ENCODE measurements around the gene SPEM2.

Gene SPEM2

GRCh38 chr17:7403977-7404736 lies 21.3 kb upstream of the SPEM2 start, which contains the start of gene TMEM256:
TMEM256 (minus strand) TSS chr17:7404097; CDS start chr17:7404084, 13 bp downstream.
- peak; percentile 90 for DNase-seq

- peak; percentile 60 for DNase-seq
Observed at GRCh38 chr17:7404737-7405349, 20.6 kb upstream of the SPEM2 start.

DNA sequence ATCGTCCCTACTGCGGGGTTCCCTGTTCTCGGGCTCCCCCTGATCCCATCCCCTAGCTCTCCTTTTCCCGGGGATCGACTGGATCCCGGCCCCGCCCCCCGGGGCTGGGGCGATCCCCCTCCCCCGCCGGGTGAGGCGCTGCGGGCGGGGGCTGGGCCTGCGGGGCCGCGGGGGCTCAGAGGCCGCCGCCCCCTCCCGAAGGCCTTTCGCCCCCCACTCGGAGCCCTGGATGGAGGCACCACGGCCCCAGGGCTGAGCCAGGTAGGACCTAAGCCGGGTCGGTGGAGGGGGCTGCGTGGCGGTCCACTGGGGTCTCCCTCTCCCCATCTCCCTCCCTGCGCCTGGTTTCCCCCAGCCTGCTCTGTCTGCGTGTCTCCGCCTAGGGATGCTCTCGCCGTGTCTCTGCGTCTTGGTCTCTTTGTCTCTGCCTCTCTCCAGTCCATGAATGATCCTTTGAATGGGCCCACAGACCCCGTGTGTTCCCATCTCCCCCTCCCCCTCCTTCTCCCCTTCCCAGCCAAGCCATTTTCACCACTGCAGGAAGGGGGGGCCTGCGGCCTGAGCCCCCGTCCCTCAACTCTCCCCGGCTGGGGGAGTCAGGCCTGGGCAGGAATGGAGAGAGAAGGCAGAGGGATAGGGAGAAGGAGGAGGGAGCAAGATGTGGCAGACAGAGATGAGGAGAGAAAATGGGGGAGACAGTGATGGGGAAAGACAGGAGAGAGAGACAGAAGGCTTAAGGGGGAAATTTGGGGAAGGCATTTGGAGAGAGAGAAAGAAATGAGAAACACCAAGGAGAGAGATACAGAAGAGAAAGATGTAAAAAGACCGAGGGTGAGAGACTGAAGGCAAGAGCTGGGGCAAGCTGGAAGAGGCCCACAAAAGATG lies 19.8 kb upstream of the SPEM2 start:
- no peak for DNase-seq

DNA sequence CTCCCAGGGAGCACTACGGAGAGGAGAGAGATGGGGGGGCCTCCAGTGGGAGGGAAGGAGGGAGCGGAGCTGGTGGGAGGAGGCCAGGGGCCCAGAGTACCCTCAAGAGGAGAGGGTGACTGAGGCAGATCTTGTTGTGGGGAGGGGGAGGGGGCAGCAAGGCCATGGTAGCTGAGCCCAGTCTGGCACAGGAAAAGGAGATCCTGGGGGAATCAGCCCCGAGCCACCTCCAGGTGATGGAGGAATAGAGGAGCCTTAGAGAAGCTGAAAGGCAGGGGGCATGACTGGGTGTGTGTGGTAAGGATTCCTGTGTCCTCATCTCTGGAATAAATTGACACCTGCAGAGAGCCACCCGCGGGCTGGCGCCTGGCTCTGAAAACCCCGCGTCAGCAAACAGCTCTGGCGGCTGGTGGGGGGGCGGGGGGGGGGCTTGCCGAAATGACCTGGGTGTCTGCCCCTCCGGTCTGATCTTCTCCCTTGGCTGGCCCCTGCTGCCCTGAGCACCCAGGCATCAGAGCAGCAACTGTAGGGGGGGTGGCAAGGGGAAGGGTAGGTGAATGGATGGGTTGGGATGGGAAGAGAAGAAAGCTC lies 19.1 kb upstream of the SPEM2 start:
- no peak for DNase-seq

- DNase-seq, result no peak
Observed at GRCh38 chr17:7407082-7407481, 18.3 kb upstream of the SPEM2 start.

- no peak for DNase-seq
Observed at GRCh38 chr17:7407485-7408251, 17.7 kb upstream of the SPEM2 start, which contains the start of gene NLGN2. NLGN2 (plus strand) TSS chr17:7407845; CDS start chr17:7408256, 411 bp downstream.

DNA sequence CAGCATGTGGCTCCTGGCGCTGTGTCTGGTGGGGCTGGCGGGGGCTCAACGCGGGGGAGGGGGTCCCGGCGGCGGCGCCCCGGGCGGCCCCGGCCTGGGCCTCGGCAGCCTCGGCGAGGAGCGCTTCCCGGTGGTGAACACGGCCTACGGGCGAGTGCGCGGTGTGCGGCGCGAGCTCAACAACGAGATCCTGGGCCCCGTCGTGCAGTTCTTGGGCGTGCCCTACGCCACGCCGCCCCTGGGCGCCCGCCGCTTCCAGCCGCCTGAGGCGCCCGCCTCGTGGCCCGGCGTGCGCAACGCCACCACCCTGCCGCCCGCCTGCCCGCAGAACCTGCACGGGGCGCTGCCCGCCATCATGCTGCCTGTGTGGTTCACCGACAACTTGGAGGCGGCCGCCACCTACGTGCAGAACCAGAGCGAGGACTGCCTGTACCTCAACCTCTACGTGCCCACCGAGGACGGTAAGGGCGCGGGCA lies 17.1 kb upstream of the SPEM2 start:
- DNase-seq, result no peak

DNA sequence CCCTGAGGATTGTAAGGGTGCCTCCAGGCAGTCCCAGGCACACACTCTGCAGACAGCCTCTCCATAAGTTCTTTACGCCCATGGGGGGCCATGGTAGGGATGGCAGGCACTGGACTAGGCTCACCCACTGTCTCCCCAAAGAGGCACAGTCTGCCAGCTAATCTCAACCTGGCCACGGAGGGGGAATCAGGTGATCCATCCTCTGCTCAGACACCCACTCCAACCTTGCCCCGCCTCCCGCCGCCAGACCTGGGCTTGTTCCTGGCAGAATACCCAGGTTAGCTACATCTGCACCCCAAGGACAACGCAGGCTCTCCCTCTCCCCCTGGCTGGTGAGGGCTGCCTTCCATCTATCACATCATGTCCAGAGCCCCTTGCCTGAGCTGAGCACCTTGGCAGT lies 16.6 kb upstream of the SPEM2 start:
- no peak for DNase-seq

DNA sequence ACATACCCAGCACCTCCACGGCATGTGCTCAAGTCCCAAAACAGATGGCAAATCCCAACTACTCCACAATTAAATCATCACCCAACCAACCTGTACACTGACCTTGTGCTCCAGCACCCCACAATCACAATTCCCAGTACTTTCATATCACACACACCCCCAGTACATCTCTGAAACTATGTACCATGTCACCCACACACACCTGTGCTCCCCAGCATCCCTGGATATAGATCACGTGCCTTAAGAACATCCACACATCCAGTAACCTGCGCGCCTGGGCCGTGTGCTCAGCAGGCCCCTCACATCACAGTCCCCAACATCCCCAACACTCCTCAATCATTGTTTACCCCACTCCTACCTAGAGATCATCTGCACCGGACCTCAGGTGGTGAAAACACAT lies 15.7 kb upstream of the SPEM2 start:
- DNase-seq, result no peak

GRCh38 chr17:7410634-7411426 lies 14.6 kb upstream of the SPEM2 start:
- DNase-seq, result no peak

DNA sequence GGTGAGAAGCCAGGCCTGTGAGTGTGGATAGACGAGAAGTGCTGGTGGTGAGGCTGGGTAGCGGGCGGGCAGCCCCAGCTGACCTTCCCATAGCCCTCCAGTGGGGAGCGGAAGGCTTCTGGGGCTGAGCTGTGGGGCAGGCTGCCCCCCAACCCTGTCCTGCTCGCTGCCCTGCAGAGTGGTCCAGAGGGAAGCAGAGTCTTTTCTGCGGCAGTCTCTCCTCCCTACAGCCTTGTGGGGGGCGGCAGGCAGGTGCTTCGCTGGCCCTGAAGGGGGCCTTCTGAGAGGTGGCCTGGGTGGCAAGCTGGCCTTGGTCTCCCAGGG lies 14.0 kb upstream of the SPEM2 start:
- no peak for DNase-seq

DNA sequence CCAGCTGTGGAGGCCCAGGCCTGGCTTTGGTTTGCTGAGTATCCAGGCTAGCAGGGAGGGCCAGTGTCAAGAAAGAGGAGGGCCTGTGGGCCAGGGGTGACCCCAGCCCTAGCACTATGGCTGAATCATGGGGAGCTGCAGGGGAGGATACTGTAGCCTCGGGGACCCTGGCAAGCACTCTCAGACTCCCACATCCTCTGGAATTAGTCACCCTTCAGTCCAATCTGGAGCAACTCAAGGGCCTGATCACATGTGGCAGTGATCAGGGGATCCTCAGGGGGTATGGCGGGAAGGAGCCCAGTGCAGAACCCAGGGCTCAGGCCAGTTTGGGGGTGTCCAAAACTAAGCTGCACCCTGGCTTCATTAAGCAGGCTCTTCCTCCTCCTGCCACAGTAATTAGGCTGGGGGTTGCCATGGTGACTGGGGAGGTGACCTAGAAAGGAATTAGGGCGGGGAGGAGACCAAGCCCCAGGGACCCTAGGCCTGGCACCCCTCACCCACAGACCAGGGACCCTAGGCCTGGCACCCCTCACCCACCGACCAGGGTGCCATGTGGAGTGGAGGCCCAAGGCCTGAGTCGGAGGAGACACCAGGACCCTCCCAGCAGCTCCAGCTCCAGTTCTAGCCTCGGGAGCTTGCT lies 11.9 kb upstream of the SPEM2 start:
- DNase-seq, result no peak

DNA sequence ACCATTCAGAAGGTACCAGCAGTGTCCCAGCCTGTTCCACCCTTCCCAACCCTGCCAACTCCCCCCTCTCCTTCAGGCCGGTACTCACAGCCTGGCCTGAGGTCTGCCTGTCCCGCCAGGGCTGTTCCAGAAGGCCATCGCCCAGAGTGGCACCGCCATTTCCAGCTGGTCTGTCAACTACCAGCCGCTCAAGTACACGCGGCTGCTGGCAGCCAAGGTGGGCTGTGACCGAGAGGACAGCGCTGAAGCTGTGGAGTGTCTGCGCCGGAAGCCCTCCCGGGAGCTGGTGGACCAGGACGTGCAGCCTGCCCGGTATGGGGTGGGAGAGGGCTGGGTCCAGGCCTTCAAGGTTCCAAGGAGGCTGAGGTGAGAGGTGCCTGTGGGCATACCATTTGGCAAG lies 10.6 kb upstream of the SPEM2 start:
- DNase-seq, result no peak

- DNase-seq, result no peak
Observed at GRCh38 chr17:7415784-7416183, 9.6 kb upstream of the SPEM2 start.

GRCh38 chr17:7416323-7416722 lies 9.1 kb upstream of the SPEM2 start:
- DNase-seq, result no peak

GRCh38 chr17:7417056-7417655 lies 8.3 kb upstream of the SPEM2 start:
- DNase-seq, result no peak

DNA sequence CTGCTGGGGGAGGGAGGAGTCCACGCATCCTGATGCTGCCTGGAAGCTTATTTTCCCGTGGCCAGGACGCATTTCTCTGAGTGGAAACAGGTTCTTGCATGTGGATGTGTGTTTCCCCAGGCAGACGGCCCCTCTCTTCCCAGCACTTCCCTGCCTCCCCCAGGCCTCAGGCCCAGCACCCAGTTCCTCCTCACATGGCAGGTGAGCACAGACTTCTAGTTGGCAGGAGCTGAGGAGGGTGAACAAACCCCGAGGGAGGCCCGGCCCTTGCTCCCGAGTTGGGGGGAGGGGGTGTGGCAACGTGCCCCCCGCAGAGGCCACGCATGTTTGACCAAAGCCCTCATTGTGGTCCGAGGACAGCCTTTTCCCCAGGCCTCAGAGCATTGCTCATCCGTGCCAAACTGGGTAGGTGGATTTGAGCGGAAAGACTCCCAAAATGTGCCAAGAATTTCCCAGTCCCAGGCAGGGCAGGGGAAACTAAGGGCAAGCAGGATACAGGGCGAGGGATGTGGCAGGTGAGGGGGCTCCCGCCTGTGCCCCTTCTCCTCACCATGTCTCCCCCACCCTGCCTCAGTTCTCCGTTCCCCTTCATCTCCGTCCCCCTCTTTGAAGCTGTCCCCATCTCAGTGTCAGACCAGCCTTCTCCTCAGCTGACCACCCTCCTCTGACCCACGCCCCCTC lies 6.8 kb upstream of the SPEM2 start:
- no peak for DNase-seq

DNA sequence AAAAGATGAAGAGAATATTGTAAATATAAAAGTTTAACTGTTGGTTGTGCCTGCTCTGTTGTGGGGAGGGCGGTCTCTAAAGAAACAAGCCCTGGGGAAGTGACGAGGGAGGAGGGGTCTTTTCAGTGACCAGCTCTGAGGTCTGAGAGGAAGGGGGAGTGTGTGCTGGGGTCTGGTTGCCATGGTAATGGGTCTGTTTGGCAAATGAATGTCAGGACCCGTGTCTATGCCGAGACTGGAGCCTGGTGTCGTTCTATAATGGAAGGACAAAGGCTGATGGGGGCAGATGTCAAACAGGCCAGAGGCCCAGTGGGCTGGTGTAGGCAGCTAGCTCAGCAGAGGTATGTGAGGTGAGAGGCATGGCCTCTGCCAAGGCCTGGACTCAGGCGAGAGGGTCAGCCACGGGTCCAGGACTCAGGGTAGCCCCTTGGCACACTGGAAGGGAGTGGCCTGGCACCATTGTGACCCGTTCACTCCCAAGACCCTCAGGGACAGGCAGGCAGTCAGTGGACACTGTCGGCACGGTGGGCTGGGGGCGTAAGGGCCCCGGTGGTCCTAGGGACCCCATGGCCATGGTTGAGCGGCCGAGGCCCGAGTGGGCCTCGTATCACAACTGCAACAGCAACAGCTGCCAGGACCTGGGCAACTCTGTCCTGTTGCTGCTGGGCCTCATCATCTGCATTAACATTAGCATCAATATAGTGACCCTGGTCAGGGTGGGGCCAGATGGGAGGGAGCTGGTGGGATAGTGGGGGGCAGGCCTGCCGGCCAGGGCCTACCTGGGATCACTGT lies 5.4 kb upstream of the SPEM2 start, which contains the start of gene SPEM1:
Gene SPEM1 (plus strand): TSS at position 506 of the 792 bp plus-strand sequence. CDS start 61 bp downstream, at position 567.
- no peak for DNase-seq

DNA sequence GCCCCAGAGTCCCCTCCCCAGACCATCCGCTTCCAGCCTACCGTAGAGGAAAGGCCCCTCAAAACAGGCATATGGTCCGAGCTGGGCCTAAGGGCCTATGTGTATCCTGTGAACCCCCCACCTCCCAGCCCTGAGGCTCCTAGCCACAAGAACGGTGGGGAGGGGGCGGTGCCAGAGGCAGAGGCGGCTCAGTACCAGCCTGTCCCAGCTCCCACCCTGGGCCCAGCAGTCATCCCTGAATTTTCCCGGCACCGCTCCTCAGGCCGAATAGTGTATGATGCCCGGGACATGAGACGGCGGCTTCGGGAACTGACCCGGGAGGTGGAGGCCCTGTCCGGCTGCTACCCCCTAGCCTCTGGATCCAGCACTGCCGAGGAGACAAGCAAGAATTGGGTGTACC lies 4.2 kb upstream of the SPEM2 start:
- no peak for DNase-seq

Measured in NCI-H774 (cell line).